OCI-LY7 (cell line): ENCODE measurements around the gene NDUFA13. TPM values are rescaled to one million over a fixed set of nuclear protein-coding genes. Genes with fewer than 3 reads are reported as not detected.

Experiments
- BruUV-seq: library from RNA; stranded (reverse); fragments of 400-500 nt; replicated peaks from 2 replicates; lab custom pipeline; 2021; lab: Mats Ljungman, UMichigan
- CTCF ChIA-PET: fragments of 300-600 bp; sonication (Branson Sonifier 250); formaldehyde crosslinking; loops from one replicate; lab custom pipeline; 2022; ENCODE audit warnings: antibody characterized with exemption; ENCODE audit not compliant: unreplicated experiment; lab: Charles Lee
- POLR2A ChIA-PET: fragments of 300-600 bp; sonication (Branson Sonifier 250); formaldehyde crosslinking; loops from one replicate; lab custom pipeline; 2022; ENCODE audit warnings: antibody characterized with exemption; lab: Charles Lee
- DNase-seq: peaks from one replicate; pipeline ENCODE4 v3.0.0-alpha.2; 2015; ENCODE audit warnings: low spot score
- H2AFZ ChIP-seq: fragments of 200-600 bp; sonication (generic), shearing (Covaris generic); 2 replicates; pipeline ENCODE4 v1.6.1; 2014; ENCODE audit warnings: mild to moderate bottlenecking, antibody characterized with exemption, low read length, moderate library complexity
- H3K27ac ChIP-seq: fragments of 200-600 bp; sonication (generic); 2 replicates; pipeline ENCODE4 v1.5.1; 2014; ENCODE audit warnings: mixed run types, low read depth, mild to moderate bottlenecking, moderate library complexity, low read length, inconsistent platforms; ENCODE audit not compliant: poor library complexity, severe bottlenecking
- H3K36me3 ChIP-seq: fragments of 200-600 bp; sonication (generic); 2 replicates; pipeline ENCODE4 v1.6.1; 2014; ENCODE audit warnings: mild to moderate bottlenecking, antibody characterized with exemption, low read length, moderate library complexity, mixed read lengths; ENCODE audit not compliant: insufficient read depth
- H3K4me1 ChIP-seq: fragments of 200-600 bp; sonication (generic); 2 replicates; pipeline ENCODE4 v1.5.1; 2014; ENCODE audit warnings: mild to moderate bottlenecking, low read length; ENCODE audit not compliant: insufficient read depth, poor library complexity, severe bottlenecking
- H3K4me2 ChIP-seq: fragments of 200-600 bp; sonication (generic); 2 replicates; pipeline ENCODE4 v1.6.1; 2014; ENCODE audit warnings: mild to moderate bottlenecking, low read length
- H3K4me3 ChIP-seq: fragments of 200-600 bp; sonication (generic); 2 replicates; pipeline ENCODE4 v1.5.1; 2014; ENCODE audit warnings: mild to moderate bottlenecking, low read depth, low read length; ENCODE audit not compliant: poor library complexity, severe bottlenecking
- H3K79me2 ChIP-seq: fragments of 200-600 bp; sonication (generic); 2 replicates; pipeline ENCODE4 v1.6.1; 2016; ENCODE audit warnings: low read depth, mild to moderate bottlenecking, low read length, moderate library complexity, mixed read lengths; ENCODE audit not compliant: insufficient read depth
- H3K9me2 ChIP-seq: fragments of 200-600 bp; sonication (generic); 2 replicates; pipeline ENCODE4 v1.6.1; 2016; ENCODE audit warnings: mild to moderate bottlenecking, low read length, mixed read lengths; ENCODE audit not compliant: insufficient read depth
- H3K9me3 ChIP-seq: fragments of 200-600 bp; sonication (generic); 2 replicates; pipeline ENCODE4 v1.6.1; 2014; ENCODE audit warnings: mild to moderate bottlenecking, mixed run types, low read length, mixed read lengths
- H4K20me1 ChIP-seq: fragments of 200-600 bp; sonication (generic); 2 replicates; pipeline ENCODE4 v1.6.1; 2014; ENCODE audit warnings: mild to moderate bottlenecking, antibody characterized with exemption, low read length, moderate library complexity, mixed read lengths; ENCODE audit not compliant: insufficient read depth
- CTCF ChIP-seq: fragments of 200-600 bp; sonication (generic); conservative IDR thresholded peaks from 2 replicates; pipeline ENCODE4 v1.5.1; 2014; ENCODE audit warnings: mild to moderate bottlenecking, antibody characterized with exemption, low read length, moderate library complexity, mixed read lengths
- EZH2phosphoT487 ChIP-seq: fragments of 200-600 bp; sonication (generic); IDR thresholded peaks from 2 replicates; pipeline ENCODE4 v1.6.1; 2018; ENCODE audit warnings: low read depth, borderline replicate concordance, mild to moderate bottlenecking, mixed run types, antibody characterized with exemption, low read length, moderate library complexity, mixed read lengths
- intact Hi-C: fragments of 100-400 bp; cut with micrococcal nuclease; formaldehyde crosslinking; loops from one replicate; pipeline ENCODE4 v1.10.0; 2022; ENCODE audit not compliant: unreplicated experiment
- total RNA-seq, 2 experiments: library from RNA; depleted of rRNA in 1 of 2; stranded (reverse); fragments of >200 nt in 1 of 2; shearing (Covaris generic) in 1 of 2; gene quantifications; 2 replicates each; pipeline ENCODE4 v1.2.3, GENCODE V29; 2014 to 2022

The NDUFA13 gene
- total RNA-seq, 2 experiments from 2014 or later, result 275 to 429 TPM

- BruUV-seq, result no TSS peak
- POLR2A ChIA-PET, result no interaction called here
Observed at GRCh38 chr19:19504754-19505668, 11.0 kb upstream of the NDUFA13 start.

GRCh38 chr19:19505669-19506326 lies 10.2 kb upstream of the NDUFA13 start:
- peaks cover 72% of the 10 kb centered on the region for H3K36me3 ChIP-seq

More at GRCh38 chr19:19504754-19505668, 11.0 kb upstream of the NDUFA13 start:
- H3K36me3 ChIP-seq, result peaks cover 80% of the 10 kb centered on the region
- CTCF ChIA-PET, result interaction anchor here (0.6 kb wide), 1 partner anchor 139 kb away, joined by 3 read pairs; no protein-coding TSS in a partner anchor
- no peak overlapping the region for H3K4me3 ChIP-seq
- no peaks in the 10 kb centered on the region for H3K9me2 ChIP-seq
- TF ChIP-seq EZH2phosphoT487, result no peak
- TF ChIP-seq CTCF, result no peak
- peaks cover 10% of the 10 kb centered on the region for H3K4me1 ChIP-seq
- H3K79me2 ChIP-seq, result no peaks in the 10 kb centered on the region
- H2AFZ ChIP-seq, result no peak overlapping the region
- no peaks in the 10 kb centered on the region for H3K9me3 ChIP-seq
- intact Hi-C loops, result no loop called here
- no peak overlapping the region for H3K27ac ChIP-seq
- DNase-seq, result no peak
- no peaks in the 10 kb centered on the region for H4K20me1 ChIP-seq
- H3K4me2 ChIP-seq, result no peak overlapping the region

More at GRCh38 chr19:19505669-19506326, 10.2 kb upstream of the NDUFA13 start:
- Histone ChIP-seq H3K9me3 (no peaks in the 10 kb centered on the region), H3K4me3 (no peak overlapping the region), H4K20me1 (no peaks in the 10 kb centered on the region), H2AFZ (no peak overlapping the region), H3K4me2 (no peak overlapping the region), H3K4me1 (peaks cover 10% of the 10 kb centered on the region), H3K27ac (no peak overlapping the region), H3K79me2 (no peaks in the 10 kb centered on the region), H3K9me2 (no peaks in the 10 kb centered on the region)
- no peak for DNase-seq
- ChIA-PET POLR2A (no interaction called here), CTCF (no interaction called here)
- TF ChIP-seq CTCF (no peak), EZH2phosphoT487 (no peak)
- BruUV-seq, result no TSS peak
- intact Hi-C loops, result no loop called here
